Suppressor macrophage (primary cell): ENCODE data around the gene KCNQ5.

ENCODE experiments used
- DNase-seq, 4 experiments: peaks; one replicate each; pipeline ENCODE4 v3.0.0-alpha.2; 2020 to 2022

Gene KCNQ5

GRCh38 chr6:72913797-72914196 lies 291.9 kb downstream of the KCNQ5 start:
- no peak for DNase-seq

GRCh38 chr6:72916298-72916697 lies 294.4 kb downstream of the KCNQ5 start:
- peak in 3 of 4 experiments; percentile 2 to 36 (median 34) for DNase-seq

- DNase-seq = no peak
These were observed 295.0 kb downstream of the KCNQ5 start for GRCh38 chr6:72916906-72917305.

- DNase-seq = no peak
These were observed 300.5 kb downstream of the KCNQ5 start for GRCh38 chr6:72922401-72922800.

GRCh38 chr6:72925136-72925535 lies 303.3 kb downstream of the KCNQ5 start:
- no peak for DNase-seq

- DNase-seq = no peak
These were observed 308.8 kb downstream of the KCNQ5 start for GRCh38 chr6:72930556-72931132.

GRCh38 chr6:72931325-72931887 lies 309.5 kb downstream of the KCNQ5 start:
- DNase-seq = no peak

GRCh38 chr6:72933233-72933632 lies 311.4 kb downstream of the KCNQ5 start:
- DNase-seq = no peak

- no peak for DNase-seq
These were observed 315.1 kb downstream of the KCNQ5 start for GRCh38 chr6:72936766-72937559.

- no peak for DNase-seq
These were observed 316.2 kb downstream of the KCNQ5 start for GRCh38 chr6:72938104-72938503.

GRCh38 chr6:72939004-72939403 lies 317.1 kb downstream of the KCNQ5 start:
- no peak for DNase-seq

GRCh38 chr6:72940265-72940664 lies 318.4 kb downstream of the KCNQ5 start:
- no peak for DNase-seq

GRCh38 chr6:72941263-72941662 lies 319.4 kb downstream of the KCNQ5 start:
- no peak for DNase-seq

GRCh38 chr6:72941751-72942150 lies 319.9 kb downstream of the KCNQ5 start:
- DNase-seq = no peak

GRCh38 chr6:72943699-72944098 lies 321.8 kb downstream of the KCNQ5 start:
- DNase-seq = no peak

GRCh38 chr6:72944660-72945059 lies 322.8 kb downstream of the KCNQ5 start:
- no peak for DNase-seq

GRCh38 chr6:72946774-72947173 lies 324.9 kb downstream of the KCNQ5 start:
- peak in 1 of 4 experiments; percentile 10 for DNase-seq

GRCh38 chr6:72947534-72947933 lies 325.7 kb downstream of the KCNQ5 start:
- no peak for DNase-seq

- no peak for DNase-seq
These were observed 326.3 kb downstream of the KCNQ5 start for GRCh38 chr6:72948153-72948552.

GRCh38 chr6:72950114-72950860 lies 328.4 kb downstream of the KCNQ5 start:
- peak in 1 of 4 experiments; percentile 2 for DNase-seq

- DNase-seq = peak in 1 of 4 experiments; percentile 4
These were observed 331.2 kb downstream of the KCNQ5 start for GRCh38 chr6:72952808-72953630.

GRCh38 chr6:72953971-72954381 lies 332.1 kb downstream of the KCNQ5 start:
- no peak for DNase-seq
